HT1080 (cell line): ENCODE data around the gene TICRR. TPM values are rescaled to one million over a fixed set of nuclear protein-coding genes. Genes with fewer than 3 reads are reported as not detected.

ENCODE experiments used
- DNase-seq: peaks from one replicate; pipeline ENCODE4 v3.0.0-alpha.2; 2015; ENCODE audit warnings: low read depth
- total RNA-seq: library from RNA; depleted of rRNA; stranded (reverse); fragments of >200 nt; shearing (Covaris generic); gene quantifications from 2 replicates; pipeline ENCODE4 v1.2.3, GENCODE V29; 2014

Gene TICRR
- total RNA-seq, 1 experiment from 2014 or later = 10.1 TPM

DNA sequence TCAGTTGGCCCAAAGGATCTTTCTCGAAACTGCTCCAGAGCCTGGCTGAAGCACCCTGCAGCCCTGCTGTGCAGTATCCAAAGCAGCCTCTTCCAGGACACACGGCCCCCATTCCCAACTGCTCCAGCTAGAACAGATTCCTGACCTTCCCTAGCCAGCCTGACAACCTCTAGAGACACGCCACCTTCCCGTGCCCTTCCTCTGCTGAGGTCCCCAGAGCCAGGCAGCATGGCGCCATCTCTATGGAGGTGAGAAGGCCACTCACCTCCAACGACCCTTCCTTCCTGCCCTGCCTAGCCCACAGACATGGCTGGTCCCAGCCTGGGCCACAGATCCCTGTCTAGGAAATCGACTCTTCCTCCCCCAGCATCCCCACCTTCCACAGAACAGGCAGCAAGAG lies 76.9 kb downstream of the TICRR start:
- no peak for DNase-seq

DNA sequence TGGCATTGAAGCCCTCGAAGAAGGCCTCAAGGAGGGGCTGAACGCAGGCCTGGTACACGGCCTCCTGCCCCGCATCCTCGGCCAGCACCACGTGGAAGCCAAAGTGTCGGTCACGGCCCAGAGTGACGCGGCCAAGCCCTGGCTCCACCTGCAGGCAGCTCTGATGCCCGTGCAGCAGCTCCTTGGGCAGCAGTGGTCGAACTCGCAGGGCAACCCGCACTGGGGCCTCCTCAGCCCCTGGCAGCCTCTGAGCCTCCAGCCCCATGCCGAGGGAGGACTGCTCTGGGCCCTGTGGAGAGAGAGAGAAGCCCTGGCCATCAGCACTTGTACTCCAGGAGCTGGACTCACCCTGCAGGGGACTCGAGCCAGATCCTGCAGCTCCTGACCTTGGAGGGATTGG lies 77.4 kb downstream of the TICRR start:
- no peak for DNase-seq

DNA sequence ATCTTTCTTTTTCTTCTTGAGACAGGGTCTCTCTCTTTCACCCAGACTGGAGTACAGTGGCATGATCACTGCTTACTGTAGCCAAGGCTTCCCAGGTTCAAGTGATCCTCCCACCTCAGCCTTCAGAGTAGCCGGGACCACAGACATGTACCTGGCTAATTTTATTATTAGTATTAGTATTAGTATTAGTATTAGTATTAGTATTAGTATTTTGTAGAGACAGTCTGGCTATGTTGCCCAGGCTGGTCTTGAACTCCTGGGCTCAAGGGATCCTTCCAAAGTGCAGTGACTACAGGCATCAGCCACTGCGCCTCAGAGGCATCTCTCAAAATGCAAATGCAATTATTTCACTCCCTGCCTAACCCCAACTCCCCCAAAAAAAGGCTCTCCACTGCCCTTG lies 78.3 kb downstream of the TICRR start:
- DNase-seq = no peak

DNA sequence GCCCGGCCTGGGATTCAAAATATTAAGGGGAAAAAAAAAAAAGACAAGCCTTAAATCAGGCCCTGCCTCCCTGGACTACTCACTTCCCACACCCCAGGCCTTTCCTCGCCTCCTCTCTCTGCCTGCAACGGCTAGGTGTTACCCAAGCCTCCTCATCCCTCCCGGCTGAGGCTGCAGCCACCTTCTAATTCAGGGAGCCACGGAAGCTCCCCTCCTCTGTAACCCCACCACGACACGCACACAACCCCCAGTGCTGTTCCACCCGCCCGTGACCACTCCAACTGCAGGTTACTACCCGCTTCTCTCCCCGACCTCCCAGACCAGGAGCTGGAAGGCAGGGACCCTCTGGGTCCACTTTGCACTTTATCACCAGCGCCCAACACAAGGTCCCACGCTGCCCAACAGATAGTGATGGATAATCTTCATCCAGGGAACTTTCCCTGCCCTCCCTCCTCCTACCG lies 79.1 kb downstream of the TICRR start:
- no peak for DNase-seq

DNA sequence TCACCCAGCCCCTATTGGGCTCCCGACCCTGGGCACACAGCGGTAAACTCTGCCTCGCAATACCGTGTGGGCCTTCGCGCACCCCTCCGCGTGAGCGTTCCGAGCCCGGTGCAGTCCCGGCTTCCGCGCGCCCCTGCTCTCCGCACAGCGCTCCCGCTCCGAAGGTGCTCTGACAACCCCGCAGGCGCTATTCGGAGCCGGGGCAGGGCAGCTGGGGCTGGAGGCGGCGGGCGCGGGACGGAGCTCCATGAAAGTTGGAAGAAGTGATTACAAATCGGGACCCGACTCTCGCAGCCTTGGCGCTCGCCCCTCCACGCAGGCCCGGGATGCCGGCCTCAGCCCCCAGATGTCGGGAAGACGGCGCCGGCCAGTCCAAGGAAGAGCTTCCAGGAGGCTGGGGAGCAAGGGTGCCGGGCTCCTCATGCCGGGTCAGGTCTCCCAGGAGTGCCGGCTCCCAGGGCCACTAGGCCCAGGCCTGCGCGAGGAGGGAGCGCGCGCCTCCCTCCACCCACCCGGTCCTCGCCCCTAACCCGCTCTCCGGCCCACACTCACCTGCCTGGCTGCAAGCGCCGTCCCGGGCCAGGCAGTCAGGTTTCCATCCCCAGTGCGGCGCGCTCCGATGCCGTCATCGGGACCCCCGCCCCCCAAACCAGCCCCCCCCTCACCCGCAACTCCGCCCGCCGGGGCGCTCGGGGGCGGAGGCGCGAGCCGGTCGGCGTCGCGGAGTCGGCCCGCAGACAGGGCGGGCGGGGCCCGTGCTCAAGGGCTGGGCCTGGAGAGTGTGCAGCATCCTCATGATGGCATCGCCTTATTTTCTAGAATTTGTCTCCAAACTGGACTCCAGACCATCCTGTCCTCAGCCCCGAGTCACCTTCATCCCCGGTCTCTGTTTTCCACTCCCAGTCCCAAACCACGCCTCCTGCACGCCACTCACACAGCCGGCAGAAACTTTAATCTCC lies 79.9 kb downstream of the TICRR start, which contains the start of gene KIF7:
TSS of gene KIF7 (minus strand) at position 621 of the 959 bp plus-strand sequence. CDS start 2,537 bp downstream, outside the sequence.
- no peak for DNase-seq

DNA sequence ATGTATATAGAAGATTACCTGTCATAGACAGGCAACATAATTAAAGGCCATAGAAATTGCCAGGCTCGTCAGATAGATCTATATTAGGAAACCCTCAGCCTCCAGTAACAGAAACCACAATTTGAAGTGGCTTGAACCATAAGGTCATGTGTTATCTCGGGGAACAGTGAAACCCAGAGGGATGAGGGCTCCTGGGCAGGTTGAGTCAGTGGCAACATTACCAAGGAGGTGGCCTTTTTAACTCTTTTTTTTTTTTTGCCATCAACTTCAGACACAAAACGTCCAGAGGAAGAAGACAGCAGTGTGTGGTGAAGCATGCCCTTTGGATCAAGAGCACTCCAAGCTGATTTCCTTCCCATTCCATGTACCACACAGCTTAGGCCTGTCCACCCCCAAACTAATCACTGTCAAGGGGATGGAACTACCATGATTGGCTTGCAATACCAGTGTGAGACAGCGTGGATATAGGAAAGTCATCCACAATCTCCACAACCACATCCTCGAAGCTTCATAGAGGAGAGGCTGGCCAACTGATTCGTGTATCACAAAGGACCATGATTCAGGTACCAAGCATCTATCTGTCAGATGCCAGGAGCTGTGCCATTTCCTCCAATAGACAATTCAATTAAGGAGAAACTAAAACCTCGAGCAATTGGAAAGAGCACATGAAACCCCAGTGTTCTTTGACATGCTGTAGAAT lies 81.0 kb downstream of the TICRR start:
- DNase-seq = peak; percentile 63

DNA sequence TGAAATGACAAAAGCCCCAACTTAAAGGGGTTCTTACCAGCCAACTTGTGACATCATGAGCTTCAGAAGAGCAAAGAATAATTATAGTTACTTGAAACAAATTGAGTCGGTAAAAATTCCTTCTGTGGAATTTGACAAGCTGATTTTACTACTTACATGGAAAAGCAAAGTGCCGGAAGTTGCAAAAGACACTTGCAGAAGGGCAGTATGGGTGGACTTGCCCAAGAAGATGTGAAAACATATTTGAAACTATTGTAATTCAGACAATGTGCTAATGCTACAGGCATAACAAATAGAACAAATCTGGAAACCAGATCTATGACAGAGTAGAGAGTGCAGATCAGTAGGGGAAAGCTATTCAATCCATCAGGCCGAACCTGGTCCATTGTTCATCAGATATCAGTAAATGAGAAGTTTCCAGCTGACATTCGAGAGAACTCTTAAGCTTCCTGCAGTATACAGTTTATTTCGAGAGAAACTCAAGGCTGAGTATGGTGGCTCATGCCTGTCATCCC lies 82.5 kb downstream of the TICRR start:
- no peak for DNase-seq

DNA sequence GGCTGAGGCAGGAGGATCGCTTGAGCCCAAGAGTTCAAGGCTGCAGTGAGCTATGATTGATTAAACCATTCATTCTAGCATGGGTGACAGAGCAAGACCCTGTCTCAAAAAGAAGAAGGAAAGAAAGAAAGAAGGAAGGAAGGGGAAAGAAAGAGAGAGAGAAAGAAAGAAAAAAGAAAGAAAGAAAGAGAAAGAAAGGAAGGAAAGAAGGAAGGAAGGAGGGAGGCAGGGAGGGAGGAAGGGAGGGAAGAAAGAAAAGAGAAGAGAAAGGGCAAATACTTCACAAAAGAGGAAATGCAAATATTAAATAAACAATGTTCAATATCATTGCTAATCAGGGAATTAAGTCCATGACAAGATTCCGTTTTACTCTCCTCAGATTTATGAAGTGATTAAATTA lies 84.0 kb downstream of the TICRR start:
- DNase-seq = no peak

DNA sequence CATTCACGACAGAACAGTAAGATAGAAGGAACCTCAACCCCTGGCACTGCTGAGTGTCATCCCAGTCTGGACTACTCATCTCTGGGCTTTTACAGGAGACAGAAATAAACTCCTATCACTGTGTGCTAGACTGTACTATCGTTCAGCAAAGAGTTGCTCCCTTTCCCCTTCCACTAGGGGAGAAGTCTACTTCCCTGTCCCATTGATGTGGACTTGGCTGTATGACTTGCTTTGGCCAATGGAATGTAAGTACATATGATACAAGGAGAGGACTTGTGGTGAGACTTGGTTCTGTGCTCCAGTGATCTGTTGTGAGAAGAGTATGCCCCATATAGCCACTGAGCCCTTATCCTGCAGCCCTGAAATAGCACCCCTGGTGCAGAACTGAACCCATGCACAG lies 85.3 kb downstream of the TICRR start:
- no peak for DNase-seq

DNA sequence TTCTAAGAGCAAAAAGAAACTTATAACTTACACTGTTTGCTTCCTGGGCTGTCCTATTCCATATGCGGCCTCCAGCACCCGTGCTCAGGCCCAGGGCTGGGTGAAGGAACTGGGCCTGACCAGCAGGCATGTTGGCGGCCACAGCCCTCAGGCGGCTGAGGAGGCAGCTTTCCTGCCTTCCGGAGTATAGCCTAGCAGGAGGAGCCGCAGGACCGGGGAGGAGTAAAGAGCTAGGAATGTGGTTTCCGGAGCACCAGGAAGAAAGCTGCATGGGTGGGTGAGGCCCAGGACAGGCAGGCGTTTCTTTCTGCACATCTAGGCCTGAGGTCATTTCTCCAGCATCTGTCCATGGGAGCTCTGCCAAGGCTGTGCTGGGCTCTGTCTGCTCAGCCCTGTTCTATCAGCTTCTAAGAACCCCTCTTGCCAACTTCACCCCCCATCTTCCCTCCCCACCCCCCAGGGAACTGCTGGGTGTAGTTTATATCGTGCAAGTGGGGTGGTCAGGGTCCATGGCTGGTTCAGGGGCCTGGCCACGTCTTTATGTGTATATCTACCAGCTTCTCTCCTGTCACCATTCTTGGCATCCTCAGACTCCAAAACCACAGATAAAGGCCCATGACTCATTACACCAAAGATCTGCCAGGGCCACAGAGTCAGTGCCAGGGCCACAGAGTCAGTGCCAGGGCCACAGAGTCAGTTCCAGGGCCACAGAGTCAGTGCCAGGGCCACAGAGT lies 87.8 kb downstream of the TICRR start:
- peak; percentile 94 for DNase-seq

DNA sequence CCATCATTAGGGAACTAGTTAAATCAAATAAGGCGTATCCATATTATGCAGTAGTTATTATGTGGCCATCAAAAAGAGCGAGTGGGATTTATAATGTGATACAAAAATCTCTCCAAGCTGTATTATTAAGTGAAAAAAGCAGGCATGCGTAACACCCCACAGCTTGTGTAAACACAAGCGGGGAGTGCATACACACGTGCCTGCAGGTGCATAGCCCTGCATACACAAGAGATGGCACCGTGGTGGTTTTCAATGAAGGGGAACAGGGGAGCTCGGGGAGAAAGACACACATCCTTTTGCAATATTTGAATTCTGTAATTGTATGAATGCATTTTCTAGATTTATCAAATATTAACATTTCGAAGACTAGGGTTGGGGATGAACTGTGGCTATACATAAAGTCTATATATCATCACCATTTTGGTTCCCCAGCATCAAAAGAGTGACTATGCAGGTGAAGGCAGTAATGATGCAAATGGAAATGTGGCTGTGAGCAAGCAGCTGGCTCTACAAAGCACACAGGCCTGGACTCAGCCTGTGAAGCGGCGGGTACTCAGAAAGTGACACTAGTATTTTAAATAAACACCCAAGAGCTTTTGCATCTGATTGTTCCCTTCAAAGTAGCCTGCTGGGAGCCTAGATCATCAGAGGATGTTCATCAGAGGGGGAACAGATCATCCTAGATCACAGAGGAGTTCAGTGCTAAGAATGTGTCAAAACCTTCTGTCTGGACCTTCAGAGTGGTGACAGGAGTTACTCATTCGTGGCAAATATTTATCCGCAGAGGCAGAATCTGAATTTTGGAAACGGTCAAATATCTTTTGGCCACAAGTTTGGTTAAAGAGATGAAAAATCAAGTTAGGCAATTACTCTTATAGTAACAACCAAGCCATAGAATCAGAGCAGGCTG lies 89.4 kb downstream of the TICRR start:
- no peak for DNase-seq

DNA sequence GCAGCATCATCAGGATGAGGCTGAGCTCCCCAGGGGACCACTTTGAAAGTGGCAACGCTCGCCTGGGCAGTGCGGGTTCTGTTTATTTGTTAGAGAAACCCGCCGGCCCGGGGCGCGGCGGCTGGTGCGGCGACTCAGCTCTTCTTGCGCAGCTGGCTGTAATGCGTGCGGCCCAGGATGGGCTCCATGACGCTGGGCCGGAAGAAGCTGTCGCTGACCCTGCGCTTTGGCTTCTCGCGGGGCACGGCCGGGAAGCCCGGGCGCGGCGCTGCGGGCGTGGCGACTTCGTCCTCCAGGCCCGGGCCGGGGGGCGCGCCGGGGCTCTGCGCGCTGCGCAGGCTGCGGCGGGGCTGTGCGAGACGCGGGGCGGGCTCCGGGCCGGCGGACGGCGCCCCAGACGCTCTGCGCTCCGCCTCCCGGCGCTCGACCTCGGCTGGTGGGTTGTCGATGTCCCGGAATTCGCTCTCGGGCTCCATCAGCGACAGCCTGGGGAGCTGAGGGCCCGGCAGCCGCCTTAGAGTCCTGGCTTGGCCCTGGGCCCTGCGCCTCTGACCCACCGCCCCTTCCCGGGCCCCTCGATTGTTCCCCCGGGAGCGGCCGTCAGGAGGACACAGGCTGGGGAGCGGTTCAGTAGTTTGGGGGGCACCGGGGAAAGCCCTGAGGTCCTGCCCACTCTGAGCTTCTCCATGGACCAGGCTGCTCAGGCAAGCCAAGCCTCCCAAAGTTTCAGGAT lies 90.3 kb downstream of the TICRR start:
- no peak for DNase-seq

DNA sequence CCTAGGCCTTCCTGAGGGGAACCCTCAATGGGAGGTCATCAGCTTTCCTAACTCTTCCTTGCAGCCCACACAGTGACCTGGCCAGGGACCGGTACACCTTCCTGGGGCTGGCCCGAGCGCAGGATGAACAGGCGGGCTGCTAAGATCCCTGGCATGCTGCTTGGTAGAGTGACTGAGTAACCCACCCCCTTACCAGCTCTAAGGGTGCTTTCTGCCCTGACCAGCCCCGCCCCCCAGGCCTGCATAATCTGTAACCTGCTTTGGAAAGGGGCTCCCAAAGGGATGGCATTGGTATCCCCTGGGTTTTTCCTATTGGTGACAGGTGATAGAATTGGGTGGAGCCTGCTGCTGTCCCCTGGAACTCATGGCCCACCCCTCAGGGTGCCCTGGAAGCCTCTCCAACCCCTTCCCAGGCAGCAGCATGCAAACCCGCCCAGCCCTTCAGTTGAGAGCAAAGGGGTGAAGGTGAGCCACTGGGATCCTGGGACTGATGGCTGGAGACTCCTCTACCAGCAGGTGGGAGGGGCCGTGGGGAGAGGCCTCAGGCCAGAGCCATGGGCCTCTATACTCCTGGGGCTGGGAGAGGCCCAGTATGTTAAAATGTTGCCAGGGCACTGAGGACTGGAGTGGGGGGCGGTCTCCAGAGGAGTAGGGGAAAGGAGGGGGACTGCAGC lies 91.1 kb downstream of the TICRR start:
- DNase-seq = no peak

DNA sequence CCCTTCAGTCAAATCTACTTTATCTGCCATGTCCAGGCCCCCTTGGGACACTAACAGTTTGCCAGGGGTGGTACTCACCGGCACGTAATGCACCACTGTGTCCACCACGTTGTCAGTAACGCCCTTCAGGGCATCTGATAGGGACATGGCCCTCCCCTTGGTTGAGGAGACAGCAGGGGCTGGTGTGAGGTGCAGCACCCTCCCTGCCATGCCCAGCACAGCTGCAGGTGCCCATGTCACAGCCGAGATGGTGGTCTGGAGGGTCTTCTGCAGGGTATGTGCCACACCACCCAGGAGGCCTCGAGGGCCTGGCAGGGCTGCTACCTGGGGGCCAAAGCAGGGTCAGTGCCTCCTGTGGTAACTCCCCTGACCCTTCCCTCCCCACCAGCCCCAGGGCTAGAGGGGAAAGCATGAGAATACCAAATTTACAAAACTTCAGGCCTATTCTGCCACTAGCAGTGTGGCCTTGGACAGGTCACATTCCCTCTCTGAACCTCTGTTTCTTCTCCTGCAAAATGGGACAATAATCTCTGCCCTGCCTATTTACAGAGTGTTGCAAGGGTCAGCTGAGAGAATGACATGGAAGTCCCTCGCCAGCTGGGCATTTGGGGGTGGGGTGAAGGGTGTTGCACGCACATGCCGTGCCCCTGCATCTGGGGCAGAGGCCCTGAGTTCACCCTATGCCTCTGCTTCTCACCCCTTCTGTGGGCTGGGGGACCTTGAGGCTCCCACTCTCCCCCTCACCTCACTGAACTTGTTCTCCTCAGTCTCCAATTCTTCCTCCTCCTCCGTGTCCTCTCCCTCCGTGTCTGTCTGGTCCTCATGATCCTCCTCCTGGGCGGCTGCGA lies 91.8 kb downstream of the TICRR start:
- no peak for DNase-seq

DNA sequence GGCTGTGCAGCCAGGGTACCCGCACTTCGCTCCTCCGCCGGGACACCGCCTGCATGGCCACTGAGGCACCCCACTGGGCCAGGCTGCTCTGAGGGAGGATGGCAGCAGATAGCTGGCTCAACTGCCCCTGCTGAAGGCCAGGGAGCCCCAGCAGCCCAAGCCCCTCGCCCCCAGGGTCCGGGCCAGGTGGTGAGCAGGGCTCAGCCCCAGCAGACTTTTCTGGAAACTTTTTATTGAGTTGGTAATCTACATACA lies 92.4 kb downstream of the TICRR start:
- no peak for DNase-seq

DNA sequence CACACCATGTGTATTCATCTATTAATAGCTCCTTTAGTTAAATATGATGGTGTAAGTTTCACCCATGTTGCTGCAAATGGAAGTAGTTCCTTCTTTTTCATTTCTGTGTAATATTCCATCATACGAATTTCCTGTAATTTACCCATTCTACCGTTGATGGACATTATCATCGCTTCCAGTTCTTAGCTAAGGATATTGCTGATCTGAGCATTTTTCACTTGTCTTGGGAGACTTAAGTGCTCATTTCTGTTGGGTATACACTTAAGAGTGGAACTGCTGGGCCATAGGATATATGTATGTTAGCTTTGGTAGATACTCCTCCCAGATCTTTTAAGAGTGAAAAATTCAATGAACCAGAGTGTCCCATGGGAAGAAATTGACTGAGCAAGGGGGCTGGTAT lies 92.9 kb downstream of the TICRR start:
- no peak for DNase-seq

DNA sequence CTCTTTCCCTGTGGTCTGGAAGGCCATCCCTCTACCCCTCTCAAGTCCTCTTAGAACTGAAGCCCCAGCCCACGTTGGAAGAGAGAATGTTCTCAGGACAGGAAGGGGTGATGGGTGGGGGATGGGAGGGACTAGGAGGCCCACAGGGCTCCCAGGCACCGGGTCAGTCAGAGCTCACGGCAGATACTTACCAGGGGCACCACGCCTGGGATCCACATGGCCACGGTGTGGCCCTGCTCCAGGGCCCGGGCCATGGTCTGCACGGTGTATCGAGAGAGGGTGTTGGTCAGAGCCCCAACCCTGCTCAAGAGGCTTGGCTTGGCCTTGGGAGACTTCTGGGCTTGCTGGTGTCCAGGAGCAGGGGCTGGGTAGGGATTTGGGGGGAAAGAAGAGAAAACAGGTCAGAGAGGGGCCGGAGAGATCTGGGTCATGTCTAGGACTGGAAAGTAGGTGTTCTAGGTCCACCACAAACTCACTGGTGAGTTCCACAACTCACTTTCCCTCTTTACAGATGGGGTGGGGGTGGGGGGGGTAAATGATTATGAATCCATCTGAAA lies 94.1 kb downstream of the TICRR start:
- DNase-seq = no peak

DNA sequence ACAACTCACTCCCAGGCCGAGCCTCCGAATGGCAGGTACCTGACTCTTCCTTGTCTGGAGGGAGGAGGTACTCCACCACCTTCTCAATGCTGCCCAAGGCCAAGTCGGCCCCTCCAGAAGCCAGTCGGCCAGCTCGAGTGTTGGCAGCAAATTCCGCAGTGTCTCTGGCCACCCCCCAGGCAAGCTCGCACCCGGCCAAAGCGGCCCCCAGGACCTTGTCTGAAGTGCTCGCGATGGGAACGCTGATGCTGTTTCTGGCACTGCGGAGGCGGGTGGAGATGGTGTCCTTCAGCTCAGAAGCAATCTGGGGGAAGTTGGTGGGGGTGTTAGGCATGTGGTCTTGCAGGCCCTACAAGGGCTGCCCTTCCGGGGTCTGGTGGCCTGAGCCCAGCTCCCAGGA lies 94.7 kb downstream of the TICRR start:
- no peak for DNase-seq
